ENCODE results near the gene FIBP.

GRCh38 chr11:65862191-65862735 lies 26.0 kb downstream of the FIBP start:
- no peak for TF ChIP-seq CTCF (IDR thresholded peaks at IDR 0.05; ENCODE audit: borderline replicate concordance, extremely low read depth, low read length, poor library complexity, severe bottlenecking)
- no peak for TF ChIP-seq EZH2 (IDR thresholded peaks at IDR 0.05; ENCODE audit: borderline replicate concordance, low read depth, low read length, severe bottlenecking)
